GM18867 (cell line): ENCODE data around the gene CHIA.

Source experiments
- ATAC-seq: cut with Tn5 transposase; IDR thresholded peaks from one replicate; pipeline ENCODE4 v1.9.1; 2021; ENCODE audit warnings: mild to moderate bottlenecking, moderate library complexity; ENCODE audit not compliant: unreplicated experiment

CHIA gene

DNA sequence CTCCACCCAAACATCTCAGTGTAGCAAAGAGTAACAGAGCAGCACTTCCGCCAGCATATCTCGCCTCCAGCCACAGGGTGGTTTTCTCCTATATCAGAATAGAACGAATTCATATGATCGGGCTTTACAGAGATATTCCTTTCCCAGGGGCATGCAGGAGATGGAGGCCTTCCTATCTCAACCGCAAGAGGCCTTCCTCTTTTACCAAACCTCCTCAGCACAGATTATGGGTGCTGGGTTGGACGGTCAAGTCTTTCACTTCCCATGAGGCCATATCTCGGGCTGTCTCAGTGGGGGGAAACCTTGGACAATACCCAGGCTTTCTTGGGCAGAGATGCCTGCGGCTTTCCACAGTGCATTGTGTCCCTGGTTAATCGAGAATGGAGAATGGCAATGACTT lies 71.1 kb downstream of the CHIA start:
- no peak for ATAC-seq

DNA sequence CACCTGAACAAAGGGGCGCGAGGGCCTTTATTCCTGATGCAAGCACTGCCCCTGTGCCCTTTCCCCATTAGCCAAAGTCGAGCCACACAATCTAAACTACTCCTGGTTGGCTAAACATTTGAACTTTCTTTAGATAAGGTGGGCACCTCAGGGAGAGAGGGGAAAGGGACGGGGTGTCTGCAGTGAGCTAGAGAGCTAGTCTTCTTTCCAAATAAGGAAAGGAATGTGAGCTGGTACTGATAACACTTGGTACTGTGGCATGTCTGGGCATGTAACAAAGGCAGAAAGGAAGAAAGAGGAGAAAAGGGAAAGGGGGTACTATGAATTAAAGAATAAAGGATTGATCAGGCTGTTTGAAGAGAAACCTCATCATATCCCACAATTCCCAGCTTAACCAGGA lies 74.0 kb downstream of the CHIA start:
- ATAC-seq = no peak

DNA sequence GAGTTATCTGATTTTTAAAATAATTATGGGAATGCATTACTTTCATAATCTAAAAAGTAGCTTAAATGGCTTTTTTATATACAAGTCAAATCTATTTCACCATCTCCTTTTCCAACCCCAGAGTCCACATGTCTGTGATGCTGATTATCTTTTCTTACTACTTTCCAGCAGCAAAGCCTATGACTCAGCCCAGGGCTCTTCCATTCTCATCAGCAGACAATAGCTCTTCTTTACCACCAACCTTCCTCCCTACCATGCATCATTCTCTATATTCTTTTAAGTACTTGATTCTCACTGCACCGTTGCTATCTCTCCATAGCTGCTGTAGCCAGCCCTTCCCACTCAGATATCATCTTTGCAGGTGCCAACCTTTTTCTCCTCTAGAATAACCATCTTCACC lies 75.6 kb downstream of the CHIA start:
- no peak for ATAC-seq

DNA sequence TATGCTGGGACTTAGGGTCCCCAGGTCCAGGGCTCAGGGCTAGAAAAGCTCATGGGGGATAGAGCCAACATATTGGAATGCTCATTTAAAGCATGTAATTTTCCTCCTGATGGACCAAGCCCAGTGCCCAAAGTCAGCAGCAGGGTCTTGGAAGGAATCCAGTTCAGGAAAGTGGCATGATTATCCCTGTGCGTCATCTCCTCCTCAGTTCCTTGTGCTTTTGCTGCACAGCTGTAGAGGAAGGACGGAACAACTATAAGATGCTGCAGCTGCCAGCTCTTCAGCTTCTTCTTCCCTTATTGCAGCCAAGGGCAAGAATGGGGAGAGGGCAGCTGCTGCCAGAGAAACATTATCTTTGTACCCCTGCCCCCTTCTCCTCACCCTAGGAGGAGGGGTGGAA lies 78.5 kb downstream of the CHIA start:
- no peak for ATAC-seq

DNA sequence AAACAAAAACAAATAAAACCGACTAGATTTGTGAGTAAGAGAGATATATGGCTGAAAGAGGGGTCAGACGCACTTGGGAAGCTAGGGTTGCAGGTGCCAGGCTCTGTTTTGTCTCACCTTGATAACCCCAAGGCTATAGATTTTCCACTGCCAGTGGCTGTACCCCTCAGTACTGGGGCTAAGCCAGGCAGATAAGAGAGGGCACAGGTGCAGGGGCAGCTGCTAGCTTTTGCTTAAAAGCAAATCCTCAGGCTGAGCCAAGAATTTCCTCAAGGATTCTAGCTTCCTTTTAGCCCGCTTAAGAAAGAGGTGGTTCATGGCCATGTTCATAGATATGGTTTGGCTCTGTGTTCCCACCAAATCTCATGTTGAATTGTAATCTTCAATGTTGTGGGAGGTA lies 79.0 kb downstream of the CHIA start:
- no peak for ATAC-seq
